ENCODE measurements around the gene MAPK8IP3. TPM values are rescaled to one million over a fixed set of nuclear protein-coding genes. Genes with fewer than 3 reads are reported as not detected.
A peak's percentile ranks its signal among the peaks of the same experiment; 100 is the strongest.

MAPK8IP3 gene
- total and polyA plus RNA-seq, 9 of the 15 experiments (the other 6 are each of a cell fraction or from before 2014, with no cell fraction given), result 0.17 to 58.7 (median 16.7) TPM

- TF ChIP-seq SRSF1 (IDR thresholded peaks at IDR 0.05; ENCODE audit: low read depth, low read length), result no peak
- TF ChIP-seq FOXJ2 (tag; IDR thresholded peaks at IDR 0.05), result no peak
- no peak for TF ChIP-seq FOXK2 (conservative IDR thresholded peaks at IDR 0.05 in 1 of 2, IDR thresholded peaks at IDR 0.05 in 1 of 2; ENCODE audit: low read depth in 2 of 2)
- TF ChIP-seq SNIP1 (IDR thresholded peaks at IDR 0.05; ENCODE audit: low read depth), result no peak
- no peak for TF ChIP-seq HCFC1 (IDR thresholded peaks at IDR 0.05; ENCODE audit: low read depth, low read length)
- TF ChIP-seq NFIC (IDR thresholded peaks at IDR 0.05), result peak; percentile 24; the same call in 1 of the 2 replicates
Observed at GRCh38 chr16:1768767-1769401, 62.9 kb downstream of the MAPK8IP3 start (continued).

- Histone ChIP-seq H3K4me1 (replicated peaks in 1 of 2; ENCODE audit: control insufficient read depth in 2 of 2, insufficient read depth in 2 of 2, low read length in 2 of 2) (peaks cover 20 to 94% of the 10 kb centered on the region in 2 experiments; a peak in 4 of 5 replicates), H3K4me2 (ENCODE audit: insufficient read depth, low read length) (peak overlapping the region; percentile 98), H2AFZ (ENCODE audit: low read depth, low read length) (no peak overlapping the region), H3K36me3 (ENCODE audit: control insufficient read depth, insufficient read depth, low read length) (peaks cover 69% of the 10 kb centered on the region; the same call in 2 of the 3 replicates), H3K9ac (ENCODE audit: insufficient read depth in 1 of 2, low read depth in 2 of 2, low read length in 2 of 2) (peak overlapping the region in 1 of 2 experiments; percentile 93; a peak in 2 of 4 replicates), H3K27ac (ENCODE audit: extremely low read depth, low read depth, low read length) (no peak overlapping the region), H3K79me2 (ENCODE audit: control insufficient read depth, insufficient read depth, low read length) (peaks cover 47% of the 10 kb centered on the region), H3K4me3 (0 out of 2 replicates have a peak overlapping the region, but pooled peaks have one; percentile 96), H3K27me3 (ENCODE audit: control insufficient read depth in 2 of 2, insufficient read depth in 2 of 2, low read length in 2 of 2) (no peaks in the 10 kb centered on the region), H3K9me3 (replicated peaks; ENCODE audit: control insufficient read depth, insufficient read depth, low read depth, low read length) (no peaks in the 10 kb centered on the region), H3K9me1 (ENCODE audit: control insufficient read depth, insufficient read depth, low read length) (no peaks in the 10 kb centered on the region), H4K20me1 (replicated peaks; ENCODE audit: control insufficient read depth, insufficient read depth, low read length) (peaks cover 8% of the 10 kb centered on the region; the same call in 1 of the 2 replicates)
- ChIA-PET CTCF (ENCODE audit: low intra/inter-chr PET ratio) (no interaction called here), POLR2A (interaction anchor here (0.6 to 4.3 kb wide), 9 partner anchors 10 to 385 kb away, joined by 3 to 35 read pairs (median 4); partner anchors contain the start of genes NUBP2, RPS2, SPSB3 and TRAF7)
- no peak for DNase-seq (ENCODE audit: extremely low read depth in 1 of 4, low spot score in 3 of 4)
- BruUV-seq (replicated peaks), result no TSS peak
- intact Hi-C loops (cut with micrococcal nuclease), result no loop called here
- in situ Hi-C loops (cut with MboI), result no loop called here
- WGBS (ENCODE audit: insufficient coverage, low coverage, missing lambda C conversion rate), result 85% methylated on average over 19 of the region's 27 CpGs
- no peak for ATAC-seq
- no peak for FAIRE-seq
- TF ChIP-seq SIX5 (IDR thresholded peaks at IDR 0.05; ENCODE audit: borderline replicate concordance in 1 of 2, insufficient read depth in 1 of 2, low read depth in 1 of 2, low read length in 2 of 2) (no peak), EP300 (IDR thresholded peaks at IDR 0.05; ENCODE audit: low read length) (no peak), HSF4 (CRISPR knock-in tag; IDR thresholded peaks at IDR 0.05; ENCODE audit: borderline replicate concordance) (no peak), ZBTB26 (CRISPR knock-in tag; IDR thresholded peaks at IDR 0.05) (no peak), ZMIZ1 (IDR thresholded peaks at IDR 0.05; ENCODE audit: low read depth in 2 of 2, low read length in 2 of 2) (no peak), FOXO4 (CRISPR knock-in tag; IDR thresholded peaks at IDR 0.05) (no peak)
Observed at GRCh38 chr16:1769402-1770300, 63.7 kb downstream of the MAPK8IP3 start.
